Kidney tubule cell (primary cell): ENCODE measurements around the gene FHOD3.
"Not testable (repeated sequence)": the region's sequence is repeated elsewhere in the genome, so short reads cannot be mapped to it uniquely, and the experiment has no call there.

Source experiments
- DNase-seq: peaks from one replicate; pipeline ENCODE4 v3.0.0-alpha.2; 2018; ENCODE audit warnings: low spot score

FHOD3 gene

GRCh38 chr18:36711014-36711725 lies 413.7 kb downstream of the FHOD3 start:
- DNase-seq: no peak

- DNase-seq: peak; percentile 86
Measured at GRCh38 chr18:36711813-36712444, 414.4 kb downstream of the FHOD3 start.

GRCh38 chr18:36714476-36714875 lies 417.0 kb downstream of the FHOD3 start:
- no peak for DNase-seq

- DNase-seq: no peak
Measured at GRCh38 chr18:36717422-36718110, 420.1 kb downstream of the FHOD3 start.

DNA sequence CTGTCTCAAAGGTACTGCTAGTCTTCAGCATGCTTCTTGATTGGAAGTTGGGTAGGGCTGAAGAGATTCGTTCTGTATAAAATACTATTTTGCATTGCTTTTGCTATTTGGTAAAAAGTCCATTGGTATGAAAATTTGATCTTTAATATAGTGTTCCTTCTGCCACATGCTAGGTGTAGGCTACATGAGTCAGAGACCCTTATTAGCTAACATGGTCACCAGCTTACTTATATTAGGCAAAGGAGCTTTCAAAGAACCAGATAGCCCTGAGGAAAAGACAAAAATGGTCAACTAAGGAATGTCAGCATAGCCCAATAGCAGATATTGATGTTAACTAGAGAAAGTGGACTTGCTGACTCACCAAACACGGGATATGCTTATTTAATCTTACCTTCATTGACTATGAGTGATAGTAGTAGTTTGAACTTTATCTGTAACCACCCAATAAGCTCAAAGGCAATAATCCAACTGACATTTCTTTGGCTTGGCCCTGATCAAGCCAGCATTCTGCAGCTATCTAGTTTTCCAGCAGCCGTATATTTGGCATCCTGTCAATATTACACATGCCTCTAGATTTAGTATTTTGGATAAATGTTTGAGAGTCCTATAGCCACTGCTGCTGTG lies 421.3 kb downstream of the FHOD3 start:
- DNase-seq: no peak

GRCh38 chr18:36719630-36720029 lies 422.1 kb downstream of the FHOD3 start:
- no peak for DNase-seq

- DNase-seq: not testable (repeated sequence)
Measured at GRCh38 chr18:36721351-36721750, 423.8 kb downstream of the FHOD3 start.

- no peak for DNase-seq
Measured at GRCh38 chr18:36724169-36724568, 426.7 kb downstream of the FHOD3 start.

DNA sequence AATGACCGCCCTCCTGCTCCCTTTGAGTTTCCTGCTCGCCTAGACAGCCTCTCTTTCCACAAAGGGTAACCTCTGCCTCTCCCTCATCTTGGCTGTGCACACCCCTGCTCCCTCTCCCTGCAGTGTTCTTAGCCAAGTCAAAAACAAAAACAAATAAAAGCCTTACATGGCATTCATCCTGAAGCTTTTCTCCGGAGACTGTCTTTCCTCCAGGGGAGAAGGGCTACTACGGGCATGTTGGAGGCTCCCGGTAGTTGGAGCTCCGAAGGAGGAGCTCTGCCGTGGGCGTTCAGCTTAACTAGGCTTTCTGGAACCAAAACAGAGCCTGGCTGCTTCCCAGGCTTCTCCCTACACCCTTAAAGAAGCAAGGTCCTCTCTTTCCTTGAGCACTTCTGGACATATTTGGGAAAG lies 427.1 kb downstream of the FHOD3 start:
- DNase-seq: no peak

DNA sequence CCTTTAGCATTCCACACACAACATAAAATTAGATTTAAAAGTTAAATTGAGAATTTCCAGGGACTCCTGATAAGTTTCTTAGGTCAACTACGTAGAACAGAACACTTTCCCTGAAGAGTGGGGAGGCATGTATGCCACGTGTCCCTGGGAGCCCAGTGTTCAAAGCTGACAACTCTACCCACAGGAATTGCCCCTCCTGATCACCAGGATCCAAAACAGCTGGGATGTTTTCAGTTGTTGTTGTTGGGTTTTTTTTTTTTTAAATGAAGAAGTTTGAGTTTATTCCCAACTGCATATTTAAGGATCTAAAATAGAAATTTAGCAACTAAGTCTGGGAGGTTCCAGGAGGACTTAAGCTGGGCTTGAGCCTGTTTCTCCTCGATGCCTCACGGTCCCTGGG lies 430.8 kb downstream of the FHOD3 start:
- no peak for DNase-seq

- DNase-seq: peak; percentile 70
Measured at GRCh38 chr18:36729197-36729596, 431.7 kb downstream of the FHOD3 start.

GRCh38 chr18:36732264-36732663 lies 434.8 kb downstream of the FHOD3 start:
- no peak for DNase-seq

DNA sequence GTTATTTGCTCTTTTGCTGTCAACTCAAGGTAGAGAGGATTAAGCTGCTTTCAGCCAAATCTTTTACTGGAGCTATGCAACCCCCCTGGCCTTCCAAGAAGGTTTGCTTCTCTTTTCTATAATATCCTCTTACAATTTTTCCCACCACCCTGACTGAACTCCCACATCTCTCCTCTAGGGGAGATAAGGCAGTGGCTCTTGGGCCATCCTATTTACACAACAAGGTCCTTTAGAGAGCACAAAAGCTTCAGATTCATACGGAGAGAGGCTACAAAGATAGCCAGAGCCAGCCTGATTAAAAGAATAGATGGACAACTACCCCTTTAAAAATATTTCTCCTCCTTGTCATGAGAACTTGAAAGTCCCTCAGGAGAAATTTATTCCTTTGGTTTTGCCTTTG lies 435.6 kb downstream of the FHOD3 start:
- no peak for DNase-seq

DNA sequence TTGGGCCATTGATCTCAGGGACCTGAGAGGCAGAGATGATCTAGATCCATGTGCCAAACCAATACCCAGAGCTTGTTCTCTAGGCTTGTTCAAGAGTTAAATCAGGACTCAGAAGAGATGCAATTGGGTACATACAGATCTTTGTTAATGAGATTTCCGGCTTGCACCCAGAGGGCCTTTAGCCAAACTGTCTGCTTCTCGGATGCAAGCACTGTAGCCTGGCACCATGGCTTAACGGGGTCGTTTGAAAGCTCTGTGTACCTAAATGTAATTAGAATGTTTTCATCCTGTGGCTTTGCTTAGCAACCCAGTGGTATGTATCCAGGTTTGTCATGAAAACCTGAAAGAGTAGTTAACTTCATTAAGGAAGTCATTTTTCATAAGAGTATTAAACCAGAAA lies 437.1 kb downstream of the FHOD3 start:
- no peak for DNase-seq

GRCh38 chr18:36735130-36735529 lies 437.6 kb downstream of the FHOD3 start:
- DNase-seq: peak; percentile 37

GRCh38 chr18:36736094-36736493 lies 438.6 kb downstream of the FHOD3 start:
- DNase-seq: no peak

GRCh38 chr18:36737316-36737715 lies 439.8 kb downstream of the FHOD3 start:
- no peak for DNase-seq

GRCh38 chr18:36744261-36744876 lies 446.9 kb downstream of the FHOD3 start:
- DNase-seq: no peak

- no peak for DNase-seq
Measured at GRCh38 chr18:36745219-36745975, 447.9 kb downstream of the FHOD3 start.

GRCh38 chr18:36752929-36753865 lies 455.7 kb downstream of the FHOD3 start:
- DNase-seq: no peak
